ENCODE measurements around the gene TSC22D2.

GRCh38 chr3:150451329-150452048, 43.4 kb downstream of the TSC22D2 start:
- TF ChIP-seq RNF2 (IDR thresholded peaks at IDR 0.05; ENCODE audit: borderline replicate concordance, low read depth, low read length, missing control alignments, poor library complexity, severe bottlenecking) (no peak), POLR2A (IDR thresholded peaks at IDR 0.05; ENCODE audit: control extremely low read depth in 1 of 2, low read depth in 2 of 2, low read length in 2 of 2) (no peak), CTCF (IDR thresholded peaks at IDR 0.05; ENCODE audit: control extremely low read depth in 1 of 3, insufficient read depth in 1 of 3, low read depth in 1 of 3, low read length in 3 of 3) (no peak), RBBP5 (IDR thresholded peaks at IDR 0.05; ENCODE audit: borderline replicate concordance, low read depth, low read length) (no peak)

All from H1 (cell line).